Diencephalon (tissue), 1 donor: ENCODE measurements around the gene SPECC1. TPM values are rescaled to one million over a fixed set of nuclear protein-coding genes. Genes with fewer than 3 reads are reported as not detected.

Source experiments
- small RNA-seq: library from RNA; depleted of rRNA; stranded (forward); fragments of <200 nt; gene quantifications from one replicate; pipeline ENCODE3, GENCODE V24; 2014
- total RNA-seq: library from RNA; depleted of rRNA; stranded (reverse); fragments of >200 nt; gene quantifications from one replicate; pipeline ENCODE4 v1.2.3, GENCODE V29; 2014

Gene SPECC1, protein sequence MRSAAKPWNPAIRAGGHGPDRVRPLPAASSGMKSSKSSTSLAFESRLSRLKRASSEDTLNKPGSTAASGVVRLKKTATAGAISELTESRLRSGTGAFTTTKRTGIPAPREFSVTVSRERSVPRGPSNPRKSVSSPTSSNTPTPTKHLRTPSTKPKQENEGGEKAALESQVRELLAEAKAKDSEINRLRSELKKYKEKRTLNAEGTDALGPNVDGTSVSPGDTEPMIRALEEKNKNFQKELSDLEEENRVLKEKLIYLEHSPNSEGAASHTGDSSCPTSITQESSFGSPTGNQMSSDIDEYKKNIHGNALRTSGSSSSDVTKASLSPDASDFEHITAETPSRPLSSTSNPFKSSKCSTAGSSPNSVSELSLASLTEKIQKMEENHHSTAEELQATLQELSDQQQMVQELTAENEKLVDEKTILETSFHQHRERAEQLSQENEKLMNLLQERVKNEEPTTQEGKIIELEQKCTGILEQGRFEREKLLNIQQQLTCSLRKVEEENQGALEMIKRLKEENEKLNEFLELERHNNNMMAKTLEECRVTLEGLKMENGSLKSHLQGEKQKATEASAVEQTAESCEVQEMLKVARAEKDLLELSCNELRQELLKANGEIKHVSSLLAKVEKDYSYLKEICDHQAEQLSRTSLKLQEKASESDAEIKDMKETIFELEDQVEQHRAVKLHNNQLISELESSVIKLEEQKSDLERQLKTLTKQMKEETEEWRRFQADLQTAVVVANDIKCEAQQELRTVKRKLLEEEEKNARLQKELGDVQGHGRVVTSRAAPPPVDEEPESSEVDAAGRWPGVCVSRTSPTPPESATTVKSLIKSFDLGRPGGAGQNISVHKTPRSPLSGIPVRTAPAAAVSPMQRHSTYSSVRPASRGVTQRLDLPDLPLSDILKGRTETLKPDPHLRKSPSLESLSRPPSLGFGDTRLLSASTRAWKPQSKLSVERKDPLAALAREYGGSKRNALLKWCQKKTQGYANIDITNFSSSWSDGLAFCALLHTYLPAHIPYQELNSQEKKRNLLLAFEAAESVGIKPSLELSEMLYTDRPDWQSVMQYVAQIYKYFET
- 68.3 TPM for total RNA-seq

DNA sequence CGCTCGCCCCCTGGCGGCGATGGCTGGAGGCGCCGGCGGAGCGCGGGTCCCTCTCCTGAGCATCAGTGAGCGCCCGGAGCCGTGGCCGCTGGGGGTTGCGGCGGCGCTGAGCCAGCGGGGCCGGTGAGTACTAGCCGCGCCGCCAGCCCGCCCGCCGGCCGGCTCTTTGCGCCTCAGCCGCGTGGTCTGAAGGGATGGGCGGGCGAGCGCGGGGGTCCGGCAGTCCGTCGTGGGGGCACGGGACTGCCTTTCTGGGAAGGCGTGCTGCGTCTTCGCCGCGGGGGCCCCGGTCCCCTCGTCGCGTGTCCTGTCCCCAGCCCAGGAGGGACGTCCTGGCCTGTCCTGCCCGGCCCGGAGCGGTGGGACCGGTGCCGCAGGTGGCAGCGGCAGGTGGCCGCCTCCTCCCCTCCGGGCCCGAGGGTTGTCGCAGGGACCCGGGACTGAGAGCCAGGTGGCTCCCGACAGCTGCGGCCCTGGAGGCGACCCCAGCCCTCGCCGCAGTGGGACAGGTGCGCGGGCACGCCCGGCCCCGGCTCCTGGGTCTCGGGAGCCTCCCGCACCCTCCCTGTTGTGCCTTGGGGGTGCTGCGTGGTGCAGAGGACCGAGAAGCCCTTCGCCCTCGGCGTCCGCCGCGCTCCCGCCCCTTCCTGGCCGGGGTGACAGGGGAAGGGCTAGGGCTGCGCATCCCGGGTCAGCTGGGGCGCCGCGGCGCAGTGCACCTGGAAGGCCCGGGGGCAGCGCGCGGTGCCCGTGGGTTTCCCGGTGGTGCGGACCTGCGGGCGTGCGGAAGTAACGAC, at the start of gene SPECC1:
SPECC1 (plus strand) TSS at position 58 of the 797 bp plus-strand sequence. CDS start 87,293 bp downstream, outside the sequence.

DNA sequence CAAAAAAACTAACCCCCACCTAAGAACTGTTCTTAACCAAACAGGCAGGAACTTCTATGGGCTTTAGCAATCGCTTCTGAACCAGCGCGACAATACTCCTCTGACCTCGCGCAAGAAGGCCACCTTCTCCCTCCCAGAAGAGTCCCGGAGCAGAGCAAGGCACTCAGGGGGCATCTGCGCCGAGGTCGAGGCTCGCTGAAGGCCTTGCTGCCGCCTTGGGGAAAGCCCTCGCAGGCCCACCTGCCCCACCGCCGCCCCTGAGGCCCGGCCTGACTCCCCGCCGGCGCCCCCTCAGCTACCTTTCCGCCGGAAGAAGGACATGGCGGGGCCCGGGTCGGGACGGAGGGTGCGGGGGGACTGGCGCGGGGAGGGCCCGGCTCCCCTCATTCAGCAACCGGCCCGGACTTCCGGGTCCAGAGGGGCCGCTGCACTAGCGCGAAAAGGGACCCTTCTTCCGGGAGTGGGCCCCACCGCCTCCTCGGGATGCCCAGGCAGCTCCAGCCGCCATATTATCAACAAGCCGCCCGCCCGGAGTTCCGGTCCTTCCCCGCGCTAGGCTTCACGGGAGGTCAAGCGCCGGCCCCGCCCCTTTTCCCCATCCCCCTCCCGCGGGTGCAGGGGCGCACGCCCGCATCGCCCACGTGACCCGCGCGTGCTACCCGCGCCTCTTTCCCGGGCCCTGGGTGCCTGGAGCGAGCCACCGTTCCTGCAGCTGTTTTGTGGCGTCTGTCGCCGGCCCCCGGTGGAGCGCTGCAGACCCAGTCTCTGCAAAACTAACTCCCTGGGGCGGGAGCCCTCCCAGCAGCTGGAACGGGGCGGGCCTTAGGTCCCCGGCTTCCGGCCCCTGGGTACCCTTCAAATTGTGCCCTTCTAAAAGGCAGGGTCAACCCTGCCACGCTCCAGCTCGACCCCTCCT, 31.6 kb upstream of the SPECC1 start, which contains the start of gene AKAP10:
AKAP10 (minus strand) TSS at position 536 of the 916 bp plus-strand sequence; CDS start at position 387, 149 bp downstream.

Small RNA genes within 50 kb of the gene (small RNA-seq; reads per million reads assigned to genes)
- gene AC008088.1 (not detected), gene RNU6-1057P (not detected), gene RNU6-258P (not detected), gene RNU6-467P (not detected)

Other genes with a start within 250 kb of the SPECC1 start
- 154 TPM for gene ULK2, start 141.4 kb upstream of the SPECC1 start, total RNA-seq
- 40.4 TPM for gene AKAP10, start 31.5 kb upstream of the SPECC1 start, total RNA-seq